Activated naive CD8-positive, alpha-beta T cell treated with anti-CD3 and anti-CD28 coated beads for 36 hours (primary cell): ENCODE results near the gene GRAMD1B. TPM values are rescaled to one million over a fixed set of nuclear protein-coding genes. Genes with fewer than 3 reads are reported as not detected.

Experiments
- DNase-seq: peaks from one replicate; pipeline ENCODE4 v3.0.0; 2021
- H3K27ac Mint-ChIP-seq: one replicate; pipeline ENCODE4 v1.8.0; 2022; ENCODE audit warnings: mild to moderate bottlenecking, moderate library complexity, mixed read lengths
- H3K27me3 Mint-ChIP-seq: one replicate; pipeline ENCODE4 v1.8.0; 2022; ENCODE audit warnings: mild to moderate bottlenecking, mixed read lengths
- H3K36me3 Mint-ChIP-seq: one replicate; pipeline ENCODE4 v1.8.0; 2021; ENCODE audit warnings: mild to moderate bottlenecking, mixed read lengths
- H3K4me1 Mint-ChIP-seq: one replicate; pipeline ENCODE4 v1.8.0; 2021; ENCODE audit warnings: mixed read lengths
- H3K4me3 Mint-ChIP-seq: one replicate; pipeline ENCODE4 v1.8.0; 2022; ENCODE audit warnings: mild to moderate bottlenecking, moderate library complexity, mixed read lengths
- H3K9me3 Mint-ChIP-seq: one replicate; pipeline ENCODE4 v1.8.0; 2022; ENCODE audit warnings: mixed read lengths
- total RNA-seq, 2 experiments: library from RNA; stranded (reverse); gene quantifications; one replicate each; pipeline ENCODE4 v1.2.3, GENCODE V29; 2021

Gene GRAMD1B
- total RNA-seq, 2 experiments from 2014 or later = 20.3 to 20.6 TPM

DNA sequence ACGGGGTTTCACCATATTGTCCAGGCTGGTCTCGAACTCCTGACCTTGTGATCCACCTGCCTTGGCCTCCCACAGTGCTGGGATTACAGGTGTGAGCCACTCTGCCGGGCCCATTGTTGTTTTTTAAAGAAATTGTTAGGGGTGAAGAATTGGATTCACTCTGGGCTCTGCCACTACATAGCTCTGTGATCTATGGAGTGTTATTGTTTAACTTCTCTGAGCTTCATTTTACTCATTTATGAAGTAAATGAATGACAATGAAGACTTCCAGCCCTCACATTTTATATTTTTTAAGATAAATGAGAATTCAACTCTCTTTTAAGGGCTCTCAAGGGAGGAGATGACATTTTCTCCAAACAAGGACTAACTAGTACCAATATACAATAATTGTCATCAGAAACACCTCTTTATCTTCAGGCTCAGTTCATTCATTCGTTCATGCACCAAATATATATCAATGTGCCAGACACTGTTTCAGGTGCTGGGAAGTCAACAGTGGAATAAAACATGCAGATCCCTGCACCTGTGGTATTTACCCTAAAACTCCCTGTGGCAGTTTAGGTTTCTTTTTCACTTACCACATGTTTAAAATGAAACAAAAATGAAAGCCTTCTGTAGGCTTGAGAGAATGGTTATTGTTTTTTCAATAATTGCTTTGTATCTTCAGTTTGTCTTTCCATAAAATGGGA, 23.5 kb upstream of the GRAMD1B start:
- no peak overlapping the region for H3K4me3 Mint-ChIP-seq
- no peak overlapping the region for H3K27ac Mint-ChIP-seq
- H3K27me3 Mint-ChIP-seq = peaks cover 42% of the 10 kb centered on the region
- no peak for DNase-seq
- H3K36me3 Mint-ChIP-seq = no peaks in the 10 kb centered on the region
- H3K4me1 Mint-ChIP-seq = peaks cover 16% of the 10 kb centered on the region
- no peaks in the 10 kb centered on the region for H3K9me3 Mint-ChIP-seq

DNA sequence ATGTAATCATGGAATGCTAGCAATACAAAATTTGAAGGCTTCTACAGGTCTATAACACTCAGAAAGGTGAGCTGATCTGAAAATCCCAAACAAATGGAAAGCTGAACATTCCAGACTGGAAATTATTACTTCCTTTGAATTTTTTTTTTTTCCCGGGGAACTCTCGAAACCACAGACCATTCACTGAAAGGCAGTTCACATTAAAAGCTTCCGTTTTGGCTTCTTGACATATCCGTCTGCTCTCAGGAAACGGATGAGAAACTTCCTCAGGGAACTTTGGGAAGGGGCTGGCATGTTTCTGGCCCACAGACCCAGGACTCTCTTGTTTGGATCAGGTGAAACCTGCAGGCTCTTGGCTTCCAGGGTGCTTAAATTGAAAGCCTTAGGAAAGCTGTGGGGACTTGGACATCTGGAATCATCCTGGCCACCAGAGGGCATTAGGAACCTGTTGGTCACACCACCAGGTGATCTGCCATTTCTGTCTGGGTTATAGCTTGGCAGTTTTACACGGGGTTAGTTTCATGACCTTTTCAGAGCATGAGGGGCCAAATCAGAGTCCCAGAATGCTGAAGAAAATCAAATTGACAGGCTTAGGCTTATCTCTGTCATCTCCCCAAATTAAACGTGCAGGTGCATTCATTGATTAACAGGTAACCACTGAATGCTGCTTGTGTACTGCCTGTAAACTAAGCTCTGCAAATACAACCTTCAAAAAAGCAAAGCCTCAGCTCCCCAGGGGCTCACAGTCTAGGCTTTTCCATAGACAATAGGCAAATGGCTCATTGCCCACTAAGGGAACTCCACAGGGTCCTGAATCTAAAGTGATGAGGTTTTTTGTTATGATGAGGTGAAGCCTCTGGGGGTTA, 22.7 kb upstream of the GRAMD1B start:
- no peaks in the 10 kb centered on the region for H3K9me3 Mint-ChIP-seq
- H3K4me3 Mint-ChIP-seq = no peak overlapping the region
- peaks cover 16% of the 10 kb centered on the region for H3K4me1 Mint-ChIP-seq
- peak; percentile 46 for DNase-seq
- no peak overlapping the region for H3K27ac Mint-ChIP-seq
- peaks cover 37% of the 10 kb centered on the region for H3K27me3 Mint-ChIP-seq
- no peaks in the 10 kb centered on the region for H3K36me3 Mint-ChIP-seq

DNA sequence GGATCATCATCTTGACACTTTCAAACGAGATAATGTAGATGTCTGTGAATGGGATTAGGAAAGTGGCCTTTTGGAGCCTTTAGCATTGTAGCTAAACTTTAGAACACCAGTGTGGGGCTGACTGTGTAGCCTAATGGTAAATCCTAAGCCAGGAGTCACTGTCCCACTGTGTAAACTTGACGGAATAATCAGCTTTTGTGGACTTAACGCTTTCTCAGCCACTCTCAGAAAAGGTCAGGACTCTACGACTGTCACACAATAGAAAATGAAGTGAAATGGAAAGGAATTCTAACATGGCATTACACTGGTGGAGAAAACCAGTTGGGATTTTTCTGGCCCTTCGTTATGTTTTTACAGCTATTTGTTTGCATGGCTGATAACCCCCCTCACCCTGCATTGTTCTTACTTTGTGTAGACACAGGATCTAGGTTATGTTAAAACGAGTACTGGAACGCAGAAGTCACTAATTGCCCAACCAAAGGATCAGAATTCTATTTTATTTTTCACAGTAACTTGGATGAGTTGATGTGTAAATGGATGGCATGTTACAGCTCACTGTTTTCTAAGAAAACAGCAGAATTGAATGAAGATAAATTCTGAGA, 22.0 kb upstream of the GRAMD1B start:
- H3K27ac Mint-ChIP-seq = no peak overlapping the region
- peaks cover 37% of the 10 kb centered on the region for H3K27me3 Mint-ChIP-seq
- no peak overlapping the region for H3K4me3 Mint-ChIP-seq
- no peaks in the 10 kb centered on the region for H3K9me3 Mint-ChIP-seq
- no peaks in the 10 kb centered on the region for H3K36me3 Mint-ChIP-seq
- no peak for DNase-seq
- H3K4me1 Mint-ChIP-seq = peaks cover 16% of the 10 kb centered on the region

DNA sequence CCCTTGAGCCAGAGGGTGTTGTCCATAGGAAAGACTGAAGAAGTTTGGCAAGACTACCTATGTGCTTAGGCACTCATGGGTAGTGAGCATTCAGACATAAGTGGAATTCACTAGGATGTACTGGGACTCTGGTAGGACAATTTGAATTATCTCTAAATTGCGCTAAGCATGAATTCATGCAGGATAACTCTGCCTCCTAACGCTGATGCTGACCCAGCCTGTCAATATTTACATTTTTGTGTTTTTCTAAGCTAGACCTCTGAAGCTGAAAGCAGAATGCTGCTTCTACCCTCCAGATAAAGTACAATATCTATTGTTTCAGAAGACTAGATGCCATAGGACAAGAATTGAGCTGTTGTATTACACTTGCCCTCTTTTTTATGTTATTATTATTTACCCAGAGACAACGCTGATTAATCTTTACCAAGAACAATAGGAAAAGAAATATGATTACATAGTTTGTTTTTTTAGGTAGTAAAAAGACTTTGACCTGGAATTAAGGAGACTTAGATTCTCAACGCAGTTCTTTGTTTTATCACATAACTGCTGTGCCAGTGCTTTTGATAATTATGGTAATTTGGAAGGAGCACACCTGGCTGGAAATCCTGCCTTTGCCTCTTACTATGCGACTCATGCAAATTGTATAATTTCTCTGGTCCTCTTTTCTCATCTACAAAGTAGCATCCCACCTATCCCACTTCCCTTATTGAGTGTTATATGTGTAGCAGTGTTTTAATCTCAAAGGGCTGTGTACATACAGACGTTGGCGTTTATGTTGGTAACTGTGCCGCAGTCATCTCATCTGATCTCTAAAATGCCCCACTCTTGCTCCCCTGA, 21.2 kb upstream of the GRAMD1B start:
- H3K27ac Mint-ChIP-seq = no peak overlapping the region
- H3K9me3 Mint-ChIP-seq = no peaks in the 10 kb centered on the region
- H3K36me3 Mint-ChIP-seq = no peaks in the 10 kb centered on the region
- peaks cover 16% of the 10 kb centered on the region for H3K4me1 Mint-ChIP-seq
- H3K27me3 Mint-ChIP-seq = peaks cover 35% of the 10 kb centered on the region
- no peak for DNase-seq
- H3K4me3 Mint-ChIP-seq = no peak overlapping the region

DNA sequence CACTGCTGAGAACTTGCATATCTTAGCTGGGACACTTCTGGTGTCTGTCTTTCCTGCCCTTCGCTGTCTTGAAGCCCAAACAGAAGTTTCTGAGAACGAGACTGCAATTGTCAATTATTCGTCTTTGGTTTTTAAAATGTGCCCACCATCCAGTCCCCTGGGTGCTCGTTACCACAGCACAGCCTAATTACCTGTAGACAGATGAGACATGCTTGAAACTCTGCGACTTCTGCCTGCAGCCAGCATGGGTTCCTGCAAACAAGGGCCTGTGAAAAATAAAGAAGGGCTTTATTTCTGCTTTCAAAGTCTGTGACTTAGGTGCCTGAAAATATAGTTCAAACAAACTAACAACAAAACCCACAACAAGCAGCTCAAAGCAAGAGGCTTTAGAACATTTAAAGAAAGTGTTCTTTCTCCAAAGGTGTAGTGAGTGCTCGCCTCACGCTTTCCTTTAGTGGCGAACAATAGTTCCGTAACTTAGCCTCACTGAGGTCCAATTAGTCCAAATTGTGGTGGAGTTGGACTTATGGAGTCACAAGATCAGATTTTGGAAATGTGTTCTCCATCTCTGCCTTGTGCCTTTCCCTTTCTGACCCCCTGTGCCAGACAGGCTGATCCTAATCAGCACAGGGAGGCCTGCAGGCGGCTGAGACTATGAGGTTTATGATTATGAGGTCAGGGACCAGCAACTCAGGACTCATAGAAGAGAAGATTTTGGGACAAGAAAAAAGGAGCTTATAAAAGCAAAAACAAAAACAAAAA, 20.4 kb upstream of the GRAMD1B start:
- DNase-seq = no peak
- no peak overlapping the region for H3K27ac Mint-ChIP-seq
- H3K27me3 Mint-ChIP-seq = peaks cover 28% of the 10 kb centered on the region

DNA sequence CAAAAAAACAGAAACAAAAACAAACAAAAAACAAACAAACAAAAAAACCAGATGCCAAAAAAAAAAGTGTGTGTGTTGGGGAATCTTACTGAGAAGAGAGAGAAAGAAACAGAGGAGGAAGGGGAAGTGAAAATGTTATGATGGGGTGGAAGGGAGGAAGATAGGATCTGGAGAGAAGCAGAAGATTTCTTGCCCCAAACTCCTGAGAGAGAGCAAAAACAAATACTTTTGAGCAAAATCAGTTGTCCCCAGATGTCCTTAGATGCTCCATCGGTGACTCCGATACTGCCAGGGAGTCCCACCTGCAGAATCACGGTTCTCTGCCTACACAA, 19.9 kb upstream of the GRAMD1B start:
- Mint-ChIP-seq H3K36me3 (no peaks in the 10 kb centered on the region), H3K27ac (no peak overlapping the region), H3K27me3 (peaks cover 26% of the 10 kb centered on the region), H3K4me3 (no peak overlapping the region), H3K4me1 (peaks cover 16% of the 10 kb centered on the region), H3K9me3 (no peaks in the 10 kb centered on the region)
- DNase-seq = no peak

More for the DNA sequence above, 20.4 kb upstream of the GRAMD1B start:
- Mint-ChIP-seq H3K4me3 (no peak overlapping the region), H3K4me1 (peaks cover 16% of the 10 kb centered on the region), H3K9me3 (no peaks in the 10 kb centered on the region), H3K36me3 (no peaks in the 10 kb centered on the region)

DNA sequence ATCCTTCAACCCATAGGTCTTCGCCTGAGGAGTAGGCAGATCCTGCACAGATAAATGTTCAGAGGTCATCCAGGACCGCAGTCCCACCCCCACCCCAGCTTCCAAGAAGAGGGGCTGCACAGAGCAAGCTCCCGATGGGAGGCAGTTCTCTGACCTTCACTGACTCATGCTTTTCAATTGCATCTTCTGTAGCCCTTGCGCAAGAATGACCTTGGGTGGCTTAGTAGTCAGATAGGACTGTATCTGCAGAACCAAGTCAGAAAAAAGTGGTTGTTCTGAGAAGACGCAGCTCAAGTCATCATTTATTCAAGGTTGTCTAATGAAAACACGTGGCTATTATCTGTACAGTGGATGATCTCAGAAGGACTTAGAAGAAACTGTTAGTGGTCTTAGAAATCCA, 16.4 kb upstream of the GRAMD1B start:
- no peak overlapping the region for H3K4me3 Mint-ChIP-seq
- H3K27me3 Mint-ChIP-seq = peaks cover 23% of the 10 kb centered on the region
- H3K27ac Mint-ChIP-seq = no peak overlapping the region
- no peaks in the 10 kb centered on the region for H3K9me3 Mint-ChIP-seq
- DNase-seq = no peak
- H3K4me1 Mint-ChIP-seq = peaks cover 2% of the 10 kb centered on the region
- H3K36me3 Mint-ChIP-seq = no peaks in the 10 kb centered on the region

DNA sequence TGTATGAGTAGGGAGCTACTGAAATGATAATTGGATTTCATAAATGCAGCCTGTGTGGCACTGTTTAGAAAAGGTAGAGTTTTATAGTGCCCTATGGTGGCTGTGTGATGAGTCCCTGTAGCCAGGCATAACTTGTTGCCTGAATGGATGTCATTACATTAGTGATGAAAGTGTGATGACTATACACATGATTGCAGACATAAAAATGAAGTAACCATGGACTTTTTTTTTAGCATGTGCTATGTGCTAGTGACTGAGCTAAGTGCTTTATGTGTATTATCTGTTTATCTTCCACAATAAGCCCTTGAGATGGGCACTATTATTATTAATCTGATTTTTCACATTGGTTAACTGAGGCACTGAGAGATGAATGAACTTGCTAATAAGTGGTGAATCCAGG, 13.5 kb upstream of the GRAMD1B start:
- DNase-seq = no peak
- Mint-ChIP-seq H3K4me1 (no peaks in the 10 kb centered on the region), H3K27ac (no peak overlapping the region), H3K27me3 (peaks cover 15% of the 10 kb centered on the region), H3K4me3 (no peak overlapping the region), H3K9me3 (no peaks in the 10 kb centered on the region), H3K36me3 (no peaks in the 10 kb centered on the region)

DNA sequence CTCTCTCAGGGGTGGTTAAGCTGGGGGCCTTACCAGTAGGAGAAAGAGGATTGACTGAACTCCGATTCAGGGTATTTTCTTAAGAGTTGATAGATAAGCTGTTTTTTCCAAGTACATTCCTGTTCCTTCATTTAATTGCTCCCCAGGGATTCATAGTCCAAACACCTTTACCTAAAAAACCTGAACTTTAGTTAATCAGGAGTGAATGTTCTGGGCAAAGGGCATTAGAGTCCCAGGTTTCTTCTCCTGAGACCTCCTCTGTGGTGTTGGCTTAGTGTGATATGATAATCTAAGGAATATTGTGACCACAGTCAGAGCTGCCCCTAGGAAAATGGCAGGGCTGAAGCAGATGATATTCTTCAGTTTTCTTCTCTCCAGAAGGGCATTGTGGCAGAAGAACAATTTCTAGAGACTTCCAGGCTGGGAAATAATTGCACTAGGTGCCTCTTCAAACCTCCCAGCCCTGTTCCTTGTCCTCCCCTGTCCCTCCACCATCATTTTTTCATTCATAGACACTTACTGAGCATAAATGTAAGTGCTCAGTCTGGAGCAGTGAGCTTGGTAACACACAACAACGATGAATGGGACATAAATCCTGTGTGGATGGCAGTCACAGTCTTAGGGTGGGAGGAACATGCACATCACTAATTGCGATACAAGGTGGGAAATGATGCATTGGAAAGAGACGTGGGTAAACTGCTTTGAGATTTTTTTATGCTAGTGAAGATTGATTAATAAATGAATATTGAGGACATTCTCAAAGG, 11.5 kb upstream of the GRAMD1B start:
- Mint-ChIP-seq H3K27me3 (peaks cover 29% of the 10 kb centered on the region), H3K4me3 (no peak overlapping the region)

DNA sequence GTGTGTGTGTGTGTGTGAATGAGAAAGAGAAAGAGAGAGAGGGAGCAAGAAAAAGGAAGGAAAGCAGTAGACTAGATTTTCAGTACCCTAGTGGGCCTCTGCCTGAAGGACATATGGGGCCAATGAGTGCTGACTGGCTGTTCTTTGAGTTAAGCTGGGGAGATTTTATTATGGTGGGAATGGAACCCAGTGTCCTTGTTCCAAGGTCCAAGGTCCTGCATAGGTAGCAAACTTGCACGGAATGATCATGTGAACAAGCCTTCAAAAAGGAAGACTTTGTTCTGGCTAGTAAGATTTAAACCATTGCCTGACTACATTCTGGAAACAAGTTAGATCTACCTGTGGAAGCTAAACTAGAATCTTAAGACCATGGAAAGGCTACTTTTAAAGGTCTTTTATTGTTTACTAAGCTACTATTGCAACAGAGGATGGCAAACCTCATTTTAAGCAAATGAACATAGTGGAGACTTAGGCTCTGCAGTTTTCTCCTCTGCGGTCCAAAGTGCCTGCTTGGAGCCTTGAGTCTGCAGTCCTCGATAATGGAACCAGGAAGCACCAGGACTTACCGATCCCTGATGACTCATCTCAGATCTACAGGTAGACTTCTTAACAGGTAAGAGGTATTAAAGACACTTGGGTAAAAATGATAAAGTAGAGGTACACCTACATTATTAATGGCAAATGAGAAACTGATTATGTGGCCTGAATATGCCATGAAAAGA, 10.2 kb upstream of the GRAMD1B start:
- Mint-ChIP-seq H3K27me3 (peaks cover 40% of the 10 kb centered on the region), H3K4me1 (no peaks in the 10 kb centered on the region), H3K4me3 (no peak overlapping the region), H3K9me3 (no peaks in the 10 kb centered on the region), H3K27ac (no peak overlapping the region), H3K36me3 (no peaks in the 10 kb centered on the region)
- no peak for DNase-seq

More for the DNA sequence above, 11.5 kb upstream of the GRAMD1B start:
- no peak for DNase-seq
- no peaks in the 10 kb centered on the region for H3K36me3 Mint-ChIP-seq
- no peaks in the 10 kb centered on the region for H3K9me3 Mint-ChIP-seq
- H3K27ac Mint-ChIP-seq = no peak overlapping the region
- H3K4me1 Mint-ChIP-seq = no peaks in the 10 kb centered on the region

DNA sequence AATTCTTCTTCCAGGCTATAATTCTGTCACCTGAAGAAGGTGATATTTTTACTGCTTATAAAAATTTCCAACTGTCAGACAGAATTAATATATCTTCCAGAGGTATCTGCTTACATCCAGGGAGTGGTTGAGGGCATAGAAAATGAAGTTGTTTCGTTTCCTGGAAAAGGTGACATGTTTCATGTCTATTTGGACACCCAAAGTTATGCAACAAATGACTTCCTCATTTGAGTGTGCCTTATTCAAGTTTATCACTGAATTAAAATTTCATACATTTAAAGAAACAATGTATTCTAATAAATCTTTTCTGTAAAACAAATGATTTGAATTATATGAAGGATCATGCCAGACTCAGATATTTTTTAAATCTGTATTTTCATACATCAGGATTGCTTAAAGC, 8.5 kb upstream of the GRAMD1B start:
- Mint-ChIP-seq H3K9me3 (no peaks in the 10 kb centered on the region), H3K36me3 (no peaks in the 10 kb centered on the region), H3K27ac (no peak overlapping the region), H3K4me1 (no peaks in the 10 kb centered on the region), H3K4me3 (no peak overlapping the region), H3K27me3 (peaks cover 40% of the 10 kb centered on the region)
- no peak for DNase-seq

DNA sequence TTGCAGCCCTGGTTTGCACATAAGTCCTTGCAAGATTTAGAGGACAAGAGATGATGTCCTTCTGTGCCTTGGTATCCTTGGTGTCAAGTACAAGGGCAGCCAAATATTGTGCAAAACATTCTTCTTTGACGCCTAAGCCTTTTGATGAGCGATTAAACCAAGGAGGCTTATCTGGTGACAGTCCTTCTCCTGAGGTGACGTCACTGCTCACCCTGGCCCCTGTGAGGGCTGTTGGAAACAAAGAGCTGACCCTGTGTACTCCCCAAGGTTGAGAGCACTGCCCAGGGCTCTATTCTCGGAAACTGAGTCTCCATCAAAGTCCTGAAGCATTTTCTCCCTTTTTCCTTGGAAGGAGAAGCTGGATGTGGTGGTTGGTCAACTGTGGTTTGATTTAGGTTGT, 4.7 kb upstream of the GRAMD1B start:
- peaks cover 34% of the 10 kb centered on the region for H3K27me3 Mint-ChIP-seq
- peaks cover 7% of the 10 kb centered on the region for H3K4me1 Mint-ChIP-seq
- DNase-seq = no peak
- H3K9me3 Mint-ChIP-seq = no peaks in the 10 kb centered on the region
- no peak overlapping the region for H3K27ac Mint-ChIP-seq
- no peak overlapping the region for H3K4me3 Mint-ChIP-seq
- peaks cover 2% of the 10 kb centered on the region for H3K36me3 Mint-ChIP-seq

DNA sequence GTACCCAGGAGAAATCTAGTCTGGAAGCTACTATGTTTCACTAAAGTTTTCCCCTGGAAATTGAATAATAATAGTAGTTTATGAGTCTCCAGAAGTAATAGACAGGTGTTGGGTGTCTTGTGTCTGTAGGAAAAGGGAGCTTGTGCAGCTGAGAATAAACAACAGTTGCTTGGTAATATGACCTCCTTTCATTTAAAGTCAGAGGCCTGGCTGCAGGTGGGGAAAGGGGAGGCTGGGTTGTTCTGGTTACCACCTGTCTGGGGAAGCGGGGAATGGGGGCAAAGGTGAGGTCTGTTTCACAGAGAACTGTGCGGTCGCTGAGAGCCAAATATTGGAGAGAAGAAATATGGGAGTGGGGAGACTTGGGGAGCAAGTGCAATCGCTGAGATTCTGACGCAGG, 3.3 kb upstream of the GRAMD1B start:
- Mint-ChIP-seq H3K36me3 (peaks cover 5% of the 10 kb centered on the region), H3K27ac (no peak overlapping the region), H3K4me3 (no peak overlapping the region), H3K9me3 (no peaks in the 10 kb centered on the region), H3K27me3 (peaks cover 30% of the 10 kb centered on the region), H3K4me1 (peaks cover 12% of the 10 kb centered on the region)
- no peak for DNase-seq
